Measurements from ENCODE around the gene NEUROD6. TPM values are rescaled to one million over a fixed set of nuclear protein-coding genes. Genes with fewer than 3 reads are reported as not detected.

Gene NEUROD6
- total RNA-seq, 1 experiment from 2014 or later, result not detected

DNA sequence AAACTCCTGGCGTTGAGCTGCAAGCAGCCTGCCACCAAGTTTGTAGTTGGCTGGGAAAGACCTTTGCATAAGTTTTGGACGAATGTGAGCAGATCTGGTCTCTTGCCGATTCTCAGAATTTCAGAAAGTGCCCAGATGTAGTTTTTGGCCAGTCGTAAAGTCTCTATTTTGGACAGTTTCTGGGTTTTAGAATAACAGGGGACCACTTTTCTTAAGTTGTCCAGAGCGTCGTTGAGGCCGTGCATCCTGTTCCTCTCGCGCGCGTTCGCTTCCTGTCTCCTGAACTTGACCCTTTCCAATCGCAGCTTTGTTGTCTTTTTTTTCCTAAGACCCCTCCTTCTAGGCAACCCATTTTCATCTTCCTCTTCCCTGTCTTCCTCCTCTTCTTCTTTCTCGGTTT, 1.8 kb downstream of the NEUROD6 start:
- H3K4me1 Mint-ChIP-seq, result 0 out of 2 replicates have a peak, but pooled peaks cover 2% of the 10 kb centered on the region
- no peak for ATAC-seq
- CTCF ChIA-PET, result interaction anchor here (0.6 to 1.4 kb wide), 2 partner anchors 204 to 315 kb away, joined by 3 to 4 read pairs; no protein-coding TSS in a partner anchor
- no peak overlapping the region for H3K4me3 Mint-ChIP-seq
- DNase-seq (ENCODE audit: low spot score), result no peak
- peaks cover 48% of the 10 kb centered on the region for H3K27me3 Mint-ChIP-seq (ENCODE audit: low read depth)
- H3K27ac Mint-ChIP-seq, result no peak overlapping the region
- no peaks in the 10 kb centered on the region for H3K9me3 Mint-ChIP-seq
- POLR2A ChIA-PET, result no interaction called here
- TF ChIP-seq, protein P1, sequence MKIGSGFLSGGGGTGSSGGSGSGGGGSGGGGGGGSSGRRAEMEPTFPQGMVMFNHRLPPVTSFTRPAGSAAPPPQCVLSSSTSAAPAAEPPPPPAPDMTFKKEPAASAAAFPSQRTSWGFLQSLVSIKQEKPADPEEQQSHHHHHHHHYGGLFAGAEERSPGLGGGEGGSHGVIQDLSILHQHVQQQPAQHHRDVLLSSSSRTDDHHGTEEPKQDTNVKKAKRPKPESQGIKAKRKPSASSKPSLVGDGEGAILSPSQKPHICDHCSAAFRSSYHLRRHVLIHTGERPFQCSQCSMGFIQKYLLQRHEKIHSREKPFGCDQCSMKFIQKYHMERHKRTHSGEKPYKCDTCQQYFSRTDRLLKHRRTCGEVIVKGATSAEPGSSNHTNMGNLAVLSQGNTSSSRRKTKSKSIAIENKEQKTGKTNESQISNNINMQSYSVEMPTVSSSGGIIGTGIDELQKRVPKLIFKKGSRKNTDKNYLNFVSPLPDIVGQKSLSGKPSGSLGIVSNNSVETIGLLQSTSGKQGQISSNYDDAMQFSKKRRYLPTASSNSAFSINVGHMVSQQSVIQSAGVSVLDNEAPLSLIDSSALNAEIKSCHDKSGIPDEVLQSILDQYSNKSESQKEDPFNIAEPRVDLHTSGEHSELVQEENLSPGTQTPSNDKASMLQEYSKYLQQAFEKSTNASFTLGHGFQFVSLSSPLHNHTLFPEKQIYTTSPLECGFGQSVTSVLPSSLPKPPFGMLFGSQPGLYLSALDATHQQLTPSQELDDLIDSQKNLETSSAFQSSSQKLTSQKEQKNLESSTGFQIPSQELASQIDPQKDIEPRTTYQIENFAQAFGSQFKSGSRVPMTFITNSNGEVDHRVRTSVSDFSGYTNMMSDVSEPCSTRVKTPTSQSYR (CRISPR knock-in tag; IDR thresholded peaks at IDR 0.05), result no peak
- TF ChIP-seq ZNF121 (CRISPR knock-in tag; IDR thresholded peaks at IDR 0.05) (no peak), ZNF263 (CRISPR knock-in tag; IDR thresholded peaks at IDR 0.05; ENCODE audit: low read depth) (no peak), ETV6 (CRISPR knock-in tag; IDR thresholded peaks at IDR 0.05) (no peak), SP1 (CRISPR knock-in tag; conservative IDR thresholded peaks at IDR 0.05) (no peak), EMX1 (CRISPR knock-in tag; IDR thresholded peaks at IDR 0.05) (no peak), ZNF425 (CRISPR knock-in tag; conservative IDR thresholded peaks at IDR 0.05) (no peak), FOXP1 (CRISPR knock-in tag; IDR thresholded peaks at IDR 0.05; ENCODE audit: borderline replicate concordance) (no peak), TCF7 (CRISPR knock-in tag; IDR thresholded peaks at IDR 0.05; ENCODE audit: low read depth) (no peak)
- TF ChIP-seq, protein P2, sequence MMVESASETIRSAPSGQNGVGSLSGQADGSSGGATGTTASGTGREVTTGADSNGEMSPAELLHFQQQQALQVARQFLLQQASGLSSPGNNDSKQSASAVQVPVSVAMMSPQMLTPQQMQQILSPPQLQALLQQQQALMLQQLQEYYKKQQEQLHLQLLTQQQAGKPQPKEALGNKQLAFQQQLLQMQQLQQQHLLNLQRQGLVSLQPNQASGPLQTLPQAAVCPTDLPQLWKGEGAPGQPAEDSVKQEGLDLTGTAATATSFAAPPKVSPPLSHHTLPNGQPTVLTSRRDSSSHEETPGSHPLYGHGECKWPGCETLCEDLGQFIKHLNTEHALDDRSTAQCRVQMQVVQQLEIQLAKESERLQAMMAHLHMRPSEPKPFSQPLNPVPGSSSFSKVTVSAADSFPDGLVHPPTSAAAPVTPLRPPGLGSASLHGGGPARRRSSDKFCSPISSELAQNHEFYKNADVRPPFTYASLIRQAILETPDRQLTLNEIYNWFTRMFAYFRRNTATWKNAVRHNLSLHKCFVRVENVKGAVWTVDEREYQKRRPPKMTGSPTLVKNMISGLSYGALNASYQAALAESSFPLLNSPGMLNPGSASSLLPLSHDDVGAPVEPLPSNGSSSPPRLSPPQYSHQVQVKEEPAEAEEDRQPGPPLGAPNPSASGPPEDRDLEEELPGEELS (CRISPR knock-in tag; IDR thresholded peaks at IDR 0.05), result no peak
- TF ChIP-seq, protein P3, sequence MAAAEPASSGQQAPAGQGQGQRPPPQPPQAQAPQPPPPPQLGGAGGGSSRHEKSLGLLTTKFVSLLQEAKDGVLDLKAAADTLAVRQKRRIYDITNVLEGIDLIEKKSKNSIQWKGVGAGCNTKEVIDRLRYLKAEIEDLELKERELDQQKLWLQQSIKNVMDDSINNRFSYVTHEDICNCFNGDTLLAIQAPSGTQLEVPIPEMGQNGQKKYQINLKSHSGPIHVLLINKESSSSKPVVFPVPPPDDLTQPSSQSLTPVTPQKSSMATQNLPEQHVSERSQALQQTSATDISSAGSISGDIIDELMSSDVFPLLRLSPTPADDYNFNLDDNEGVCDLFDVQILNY (CRISPR knock-in tag; IDR thresholded peaks at IDR 0.05), result no peak
- H3K36me3 Mint-ChIP-seq, result no peaks in the 10 kb centered on the region

- H3K4me3 Mint-ChIP-seq, result peak overlapping the region; percentile 72
- no peak overlapping the region for H3K27ac Mint-ChIP-seq
- no peaks in the 10 kb centered on the region for H3K36me3 Mint-ChIP-seq
- CTCF ChIA-PET, result interaction anchor here (0.7 to 3.4 kb wide), 15 partner anchors 12 to 396 kb away, joined by 3 to 67 read pairs (median 8); no protein-coding TSS in a partner anchor
- H3K4me1 Mint-ChIP-seq, result 0 out of 2 replicates have a peak, but pooled peaks cover 2% of the 10 kb centered on the region
- H3K9me3 Mint-ChIP-seq, result no peaks in the 10 kb centered on the region
- no peak for ATAC-seq
- POLR2A ChIA-PET, result no interaction called here
- DNase-seq (ENCODE audit: low spot score), result no peak
- peaks cover 62% of the 10 kb centered on the region for H3K27me3 Mint-ChIP-seq (ENCODE audit: low read depth)
- TF ChIP-seq RELA (CRISPR knock-in tag; IDR thresholded peaks at IDR 0.05; ENCODE audit: borderline replicate concordance) (no peak), ZBTB21 (CRISPR knock-in tag; IDR thresholded peaks at IDR 0.05; ENCODE audit: borderline replicate concordance) (no peak), ESRRA (CRISPR knock-in tag; IDR thresholded peaks at IDR 0.05; ENCODE audit: borderline replicate concordance) (no peak), TCF7 (CRISPR knock-in tag; IDR thresholded peaks at IDR 0.05; ENCODE audit: low read depth) (no peak), EMX1 (CRISPR knock-in tag; IDR thresholded peaks at IDR 0.05) (no peak), FOXK1 (CRISPR knock-in tag; IDR thresholded peaks at IDR 0.05) (no peak), CDX4 (CRISPR knock-in tag; IDR thresholded peaks at IDR 0.05; ENCODE audit: borderline replicate concordance) (no peak), JUN (CRISPR knock-in tag; IDR thresholded peaks at IDR 0.05) (no peak), OVOL2 (CRISPR knock-in tag; IDR thresholded peaks at IDR 0.05; ENCODE audit: borderline replicate concordance) (no peak), ELF4 (CRISPR knock-in tag; IDR thresholded peaks at IDR 0.05; ENCODE audit: low read depth) (no peak)
- TF ChIP-seq, protein P4, sequence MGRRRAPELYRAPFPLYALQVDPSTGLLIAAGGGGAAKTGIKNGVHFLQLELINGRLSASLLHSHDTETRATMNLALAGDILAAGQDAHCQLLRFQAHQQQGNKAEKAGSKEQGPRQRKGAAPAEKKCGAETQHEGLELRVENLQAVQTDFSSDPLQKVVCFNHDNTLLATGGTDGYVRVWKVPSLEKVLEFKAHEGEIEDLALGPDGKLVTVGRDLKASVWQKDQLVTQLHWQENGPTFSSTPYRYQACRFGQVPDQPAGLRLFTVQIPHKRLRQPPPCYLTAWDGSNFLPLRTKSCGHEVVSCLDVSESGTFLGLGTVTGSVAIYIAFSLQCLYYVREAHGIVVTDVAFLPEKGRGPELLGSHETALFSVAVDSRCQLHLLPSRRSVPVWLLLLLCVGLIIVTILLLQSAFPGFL (CRISPR knock-in tag; IDR thresholded peaks at IDR 0.05; ENCODE audit: borderline replicate concordance), result no peak
Observed at GRCh38 chr7:31337002-31337565, 3.4 kb downstream of the NEUROD6 start.
